Mucosa of gallbladder (tissue), 1 donor: ENCODE measurements around the gene FMN1. TPM values are rescaled to one million over a fixed set of nuclear protein-coding genes. Genes with fewer than 3 reads are reported as not detected.

Experiments
- DNase-seq: peaks from one replicate; pipeline ENCODE4 v3.0.0-alpha.2; 2020; ENCODE audit warnings: low spot score
- total RNA-seq: library from RNA; stranded (reverse); gene quantifications from one replicate; pipeline ENCODE4 v1.2.1, GENCODE V29; 2021
- donor health status: DM: no; HTN: no; CAD: no.

FMN1 gene
- total RNA-seq, 1 donor from 2014 or later = 18.2 TPM

GRCh38 chr15:32885713-32886112, 308.8 kb downstream of the FMN1 start:
- no peak for DNase-seq

- DNase-seq = no peak
These were observed 310.4 kb downstream of the FMN1 start for GRCh38 chr15:32884146-32884545.

GRCh38 chr15:32882955-32883354, 311.6 kb downstream of the FMN1 start:
- DNase-seq = no peak

GRCh38 chr15:32881528-32881927, 313.0 kb downstream of the FMN1 start:
- no peak for DNase-seq

GRCh38 chr15:32880642-32881041, 313.9 kb downstream of the FMN1 start:
- DNase-seq = no peak

- no peak for DNase-seq
These were observed 314.5 kb downstream of the FMN1 start for GRCh38 chr15:32879980-32880379.

- no peak for DNase-seq
These were observed 315.4 kb downstream of the FMN1 start for GRCh38 chr15:32878869-32879805.

GRCh38 chr15:32878342-32878741, 316.2 kb downstream of the FMN1 start:
- DNase-seq = no peak

GRCh38 chr15:32877252-32878019, 317.1 kb downstream of the FMN1 start:
- DNase-seq = no peak

- no peak for DNase-seq
These were observed 321.0 kb downstream of the FMN1 start for GRCh38 chr15:32873284-32874114.

GRCh38 chr15:32872621-32873283, 321.8 kb downstream of the FMN1 start:
- peak; percentile 60 for DNase-seq

GRCh38 chr15:32871883-32872282, 322.6 kb downstream of the FMN1 start:
- no peak for DNase-seq

GRCh38 chr15:32870240-32871033, 324.1 kb downstream of the FMN1 start:
- no peak for DNase-seq

GRCh38 chr15:32869776-32870175, 324.7 kb downstream of the FMN1 start:
- DNase-seq = no peak

- no peak for DNase-seq
These were observed 327.2 kb downstream of the FMN1 start for GRCh38 chr15:32867313-32867626.

- DNase-seq = no peak
These were observed 327.8 kb downstream of the FMN1 start for GRCh38 chr15:32866454-32867312.

- DNase-seq = no peak
These were observed 329.7 kb downstream of the FMN1 start for GRCh38 chr15:32864841-32865240.

GRCh38 chr15:32864051-32864450, 330.5 kb downstream of the FMN1 start:
- DNase-seq = no peak

GRCh38 chr15:32861761-32862160, 332.8 kb downstream of the FMN1 start:
- no peak for DNase-seq

GRCh38 chr15:32861174-32861573, 333.3 kb downstream of the FMN1 start:
- DNase-seq = no peak
